ENCODE data around the gene VAMP7.

Gene VAMP7

GRCh38 chrX:155959018-155959587 lies 78.0 kb downstream of the VAMP7 start:
- Histone ChIP-seq H3K9me2 (replicated peaks; ENCODE audit: insufficient read depth, low read length) (no peaks in the 10 kb centered on the region), H3K9me3 (ENCODE audit: insufficient read depth, low read length) (no peaks in the 10 kb centered on the region), H3F3A (ENCODE audit: insufficient read depth) (no peaks in the 10 kb centered on the region), H2AFZ (ENCODE audit: low read depth, low read length, severe bottlenecking) (no peak overlapping the region), H3K4me3 (ENCODE audit: insufficient read depth, low read length, poor library complexity, severe bottlenecking) (no peak overlapping the region), H3K27me3 (ENCODE audit: low read length) (no peaks in the 10 kb centered on the region), H3K27ac (ENCODE audit: low read depth, low read length) (no peak overlapping the region), H3K36me3 (ENCODE audit: low read length) (no peaks in the 10 kb centered on the region), H4K20me1 (ENCODE audit: low read depth, low read length) (no peaks in the 10 kb centered on the region), H3K79me2 (ENCODE audit: insufficient read depth, low read length) (no peaks in the 10 kb centered on the region), H3K4me2 (ENCODE audit: low read depth, low read length, poor library complexity, severe bottlenecking) (no peak overlapping the region), H3K9ac (ENCODE audit: low read length) (no peak overlapping the region)
- TF ChIP-seq EZH2phosphoT487 (conservative IDR thresholded peaks at IDR 0.05; ENCODE audit: low read length) (no peak), CTCF (IDR thresholded peaks at IDR 0.05; ENCODE audit: insufficient read depth, low read length, poor library complexity, severe bottlenecking) (no peak)

- H4K20me1 ChIP-seq (ENCODE audit: low read depth, low read length) = no peaks in the 10 kb centered on the region
- no peak for TF ChIP-seq EZH2phosphoT487 (conservative IDR thresholded peaks at IDR 0.05; ENCODE audit: low read length)
- TF ChIP-seq CTCF (IDR thresholded peaks at IDR 0.05; ENCODE audit: insufficient read depth, low read length, poor library complexity, severe bottlenecking) = no peak
- H3K27ac ChIP-seq (ENCODE audit: low read depth, low read length) = no peak overlapping the region
- H3K9me2 ChIP-seq (replicated peaks; ENCODE audit: insufficient read depth, low read length) = no peaks in the 10 kb centered on the region
- no peaks in the 10 kb centered on the region for H3K36me3 ChIP-seq (ENCODE audit: low read length)
- H3K9ac ChIP-seq (ENCODE audit: low read length) = no peak overlapping the region
- H3K4me3 ChIP-seq (ENCODE audit: insufficient read depth, low read length, poor library complexity, severe bottlenecking) = no peak overlapping the region
- no peak overlapping the region for H2AFZ ChIP-seq (ENCODE audit: low read depth, low read length, severe bottlenecking)
- H3K4me2 ChIP-seq (ENCODE audit: low read depth, low read length, poor library complexity, severe bottlenecking) = no peak overlapping the region
- no peaks in the 10 kb centered on the region for H3K9me3 ChIP-seq (ENCODE audit: insufficient read depth, low read length)
- H3K27me3 ChIP-seq (ENCODE audit: low read length) = no peaks in the 10 kb centered on the region
- no peaks in the 10 kb centered on the region for H3F3A ChIP-seq (ENCODE audit: insufficient read depth)
- no peaks in the 10 kb centered on the region for H3K79me2 ChIP-seq (ENCODE audit: insufficient read depth, low read length)
These were observed 81.8 kb downstream of the VAMP7 start for GRCh38 chrX:155962906-155963305.

GRCh38 chrX:155966876-155967275 lies 85.7 kb downstream of the VAMP7 start:
- Histone ChIP-seq H3K27me3 (ENCODE audit: low read length) (no peaks in the 10 kb centered on the region), H3K36me3 (ENCODE audit: low read length) (no peaks in the 10 kb centered on the region), H3F3A (ENCODE audit: insufficient read depth) (no peaks in the 10 kb centered on the region), H3K4me3 (ENCODE audit: insufficient read depth, low read length, poor library complexity, severe bottlenecking) (no peak overlapping the region), H4K20me1 (ENCODE audit: low read depth, low read length) (no peaks in the 10 kb centered on the region), H3K27ac (ENCODE audit: low read depth, low read length) (no peak overlapping the region), H3K9ac (ENCODE audit: low read length) (no peak overlapping the region), H3K4me2 (ENCODE audit: low read depth, low read length, poor library complexity, severe bottlenecking) (no peak overlapping the region), H3K9me2 (replicated peaks; ENCODE audit: insufficient read depth, low read length) (no peaks in the 10 kb centered on the region), H3K9me3 (ENCODE audit: insufficient read depth, low read length) (no peaks in the 10 kb centered on the region), H3K79me2 (ENCODE audit: insufficient read depth, low read length) (no peaks in the 10 kb centered on the region), H2AFZ (ENCODE audit: low read depth, low read length, severe bottlenecking) (no peak overlapping the region)
- TF ChIP-seq CTCF (IDR thresholded peaks at IDR 0.05; ENCODE audit: insufficient read depth, low read length, poor library complexity, severe bottlenecking) (peak; percentile 55), EZH2phosphoT487 (conservative IDR thresholded peaks at IDR 0.05; ENCODE audit: low read length) (no peak)

All from SU-DHL-6 (cell line).